ENCODE measurements around the gene RSRC1.

DNA sequence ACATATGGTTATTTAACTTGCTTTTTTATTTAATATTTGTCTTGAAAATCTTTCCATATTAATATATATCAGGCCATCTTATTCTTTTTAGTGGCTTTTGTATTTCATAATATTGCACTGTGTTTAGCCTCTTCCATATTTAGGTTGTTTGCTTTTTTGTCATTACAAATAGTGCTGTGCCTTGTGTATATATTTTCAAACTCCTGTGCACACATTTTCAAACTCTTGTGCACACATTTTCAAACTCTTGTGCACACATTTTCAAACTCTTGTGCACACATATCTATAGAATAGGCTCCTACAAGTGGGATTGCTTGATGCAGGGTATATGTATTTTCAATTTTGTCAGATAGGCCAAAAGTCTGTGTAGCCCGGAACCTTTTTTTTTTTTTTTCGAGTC, 343.1 kb downstream of the RSRC1 start:
- TF ChIP-seq, protein P1, sequence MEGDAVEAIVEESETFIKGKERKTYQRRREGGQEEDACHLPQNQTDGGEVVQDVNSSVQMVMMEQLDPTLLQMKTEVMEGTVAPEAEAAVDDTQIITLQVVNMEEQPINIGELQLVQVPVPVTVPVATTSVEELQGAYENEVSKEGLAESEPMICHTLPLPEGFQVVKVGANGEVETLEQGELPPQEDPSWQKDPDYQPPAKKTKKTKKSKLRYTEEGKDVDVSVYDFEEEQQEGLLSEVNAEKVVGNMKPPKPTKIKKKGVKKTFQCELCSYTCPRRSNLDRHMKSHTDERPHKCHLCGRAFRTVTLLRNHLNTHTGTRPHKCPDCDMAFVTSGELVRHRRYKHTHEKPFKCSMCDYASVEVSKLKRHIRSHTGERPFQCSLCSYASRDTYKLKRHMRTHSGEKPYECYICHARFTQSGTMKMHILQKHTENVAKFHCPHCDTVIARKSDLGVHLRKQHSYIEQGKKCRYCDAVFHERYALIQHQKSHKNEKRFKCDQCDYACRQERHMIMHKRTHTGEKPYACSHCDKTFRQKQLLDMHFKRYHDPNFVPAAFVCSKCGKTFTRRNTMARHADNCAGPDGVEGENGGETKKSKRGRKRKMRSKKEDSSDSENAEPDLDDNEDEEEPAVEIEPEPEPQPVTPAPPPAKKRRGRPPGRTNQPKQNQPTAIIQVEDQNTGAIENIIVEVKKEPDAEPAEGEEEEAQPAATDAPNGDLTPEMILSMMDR (IDR thresholded peaks at IDR 0.05) = no peak
- TF ChIP-seq POLR2A (IDR thresholded peaks at IDR 0.05) (no peak), POLR2AphosphoS5 (IDR thresholded peaks at IDR 0.05) (no peak)

Measured in sigmoid colon (tissue), 4 donors.